ENCODE data around the gene TTC28. TPM values are rescaled to one million over a fixed set of nuclear protein-coding genes. Genes with fewer than 3 reads are reported as not detected.

TTC28 gene
- total RNA-seq, 4 donors from 2014 or later = 35.6 to 42.6 (median 36.9) TPM

- no peaks in the 10 kb centered on the region for H3K27me3 ChIP-seq
- no peak overlapping the region for H3K27ac ChIP-seq (replicated peaks in 1 of 4)
- intact Hi-C loops (cut with DNase I) = no loop called here
- DNase-seq (ENCODE audit: extremely low spot score) = no peak
- no peaks in the 10 kb centered on the region for H3K36me3 ChIP-seq
- H3K9me3 ChIP-seq = no peaks in the 10 kb centered on the region
- TF ChIP-seq EP300 (IDR thresholded peaks at IDR 0.05) = no peak
- TF ChIP-seq POLR2AphosphoS5 (IDR thresholded peaks at IDR 0.05) = no peak
- no peak for TF ChIP-seq CTCF (IDR thresholded peaks at IDR 0.05)
- no peak for TF ChIP-seq POLR2A (IDR thresholded peaks at IDR 0.05; ENCODE audit: low read depth)
- H3K4me3 ChIP-seq = no peak overlapping the region
- peaks cover 11 to 24% (median 23%) of the 10 kb centered on the region in 4 donors for H3K4me1 ChIP-seq
Observed at GRCh38 chr22:28341001-28341400, 338.6 kb downstream of the TTC28 start.

DNA sequence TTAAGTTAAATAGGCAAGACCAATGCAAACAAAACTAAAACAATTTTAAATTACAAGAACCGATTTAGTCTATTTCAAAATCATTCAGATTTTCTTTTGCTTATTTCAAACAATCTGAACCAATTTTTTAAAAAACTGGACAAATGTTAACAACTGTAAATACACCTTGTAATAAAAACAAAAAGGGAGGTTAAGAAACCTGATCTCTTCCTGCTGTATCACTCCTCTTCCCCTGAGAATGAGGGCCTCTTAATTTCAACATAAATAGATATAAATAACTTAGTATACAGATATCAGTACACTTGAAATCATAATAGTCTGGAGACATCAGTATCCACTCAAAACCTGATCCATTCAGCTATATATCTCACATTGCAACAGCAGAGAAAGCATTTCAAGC lies 346.6 kb downstream of the TTC28 start:
- intact Hi-C loops (cut with DNase I) = no loop called here
- WGBS = 57% methylated on average over 1 of the region's 1 CpG

GRCh38 chr22:28332410-28332809 lies 347.2 kb downstream of the TTC28 start:
- Histone ChIP-seq H3K36me3 (no peaks in the 10 kb centered on the region), H3K27ac (replicated peaks in 1 of 4) (no peak overlapping the region), H3K4me1 (peaks cover 0 to 28% (median 11%) of the 10 kb centered on the region in 4 donors), H3K9me3 (no peaks in the 10 kb centered on the region), H3K4me3 (no peak overlapping the region), H3K27me3 (no peaks in the 10 kb centered on the region)
- no peak for TF ChIP-seq CTCF (IDR thresholded peaks at IDR 0.05)
- no peak for TF ChIP-seq EP300 (IDR thresholded peaks at IDR 0.05)
- no peak for TF ChIP-seq POLR2A (IDR thresholded peaks at IDR 0.05; ENCODE audit: low read depth)
- TF ChIP-seq POLR2AphosphoS5 (IDR thresholded peaks at IDR 0.05) = no peak
- WGBS = 43% methylated on average over 1 of the region's 1 CpG
- DNase-seq (ENCODE audit: extremely low spot score) = no peak
- intact Hi-C loops (cut with DNase I) = no loop called here

More for the DNA sequence above, 346.6 kb downstream of the TTC28 start:
- Histone ChIP-seq H3K9me3 (no peaks in the 10 kb centered on the region), H3K27me3 (no peaks in the 10 kb centered on the region), H3K36me3 (no peaks in the 10 kb centered on the region), H3K4me1 (peaks cover 0 to 24% (median 10%) of the 10 kb centered on the region in 4 donors), H3K4me3 (no peak overlapping the region), H3K27ac (replicated peaks in 1 of 4) (no peak overlapping the region)
- DNase-seq (ENCODE audit: extremely low spot score) = no peak
- TF ChIP-seq POLR2AphosphoS5 (IDR thresholded peaks at IDR 0.05) = no peak
- no peak for TF ChIP-seq CTCF (IDR thresholded peaks at IDR 0.05)
- TF ChIP-seq POLR2A (IDR thresholded peaks at IDR 0.05; ENCODE audit: low read depth) = no peak
- no peak for TF ChIP-seq EP300 (IDR thresholded peaks at IDR 0.05)

DNA sequence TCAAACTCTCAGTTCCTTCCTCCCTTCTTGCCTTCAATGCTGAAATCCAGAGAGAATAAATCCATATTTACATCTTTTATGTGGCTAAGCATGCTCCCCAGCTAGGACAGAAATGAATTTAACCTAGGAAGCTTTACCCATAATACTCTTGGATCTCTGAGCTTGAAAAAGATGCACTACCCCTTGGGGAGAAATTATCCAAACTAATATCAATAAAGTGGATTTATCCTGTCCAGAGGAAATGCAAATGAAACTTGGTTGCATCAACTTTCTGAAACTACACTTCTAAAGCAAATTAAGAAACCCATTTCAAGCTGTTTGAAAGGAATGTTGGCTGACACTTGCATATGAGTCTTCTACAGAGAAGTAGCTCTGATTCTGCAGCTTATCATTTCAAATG lies 347.9 kb downstream of the TTC28 start:
- Histone ChIP-seq H3K4me1 (peaks cover 0 to 30% (median 11%) of the 10 kb centered on the region in 4 donors), H3K9me3 (no peaks in the 10 kb centered on the region), H3K27me3 (no peaks in the 10 kb centered on the region), H3K36me3 (no peaks in the 10 kb centered on the region), H3K4me3 (no peak overlapping the region), H3K27ac (replicated peaks in 1 of 4) (no peak overlapping the region)
- intact Hi-C loops (cut with DNase I) = no loop called here
- DNase-seq (ENCODE audit: extremely low spot score) = no peak
- no peak for TF ChIP-seq EP300 (IDR thresholded peaks at IDR 0.05)
- TF ChIP-seq CTCF (IDR thresholded peaks at IDR 0.05) = no peak
- no peak for TF ChIP-seq POLR2AphosphoS5 (IDR thresholded peaks at IDR 0.05)
- TF ChIP-seq POLR2A (IDR thresholded peaks at IDR 0.05; ENCODE audit: low read depth) = no peak

All from esophagus muscularis mucosa (tissue), 4 donors.